Central memory CD8-positive, alpha-beta T cell (primary cell): ENCODE measurements around the gene SOAT1.
A peak's percentile ranks its signal among the peaks of the same experiment; 100 is the strongest.
"Not testable (repeated sequence)": the region's sequence is repeated elsewhere in the genome, so short reads cannot be mapped to it uniquely, and the experiment has no call there.

Experiments
- ATAC-seq: fragments of 150-1000 bp; cut with Tn5 transposase; replicated peaks from 2 replicates; pipeline ENCODE4 v1.10.0; 2022; ENCODE audit warnings: mild to moderate bottlenecking, moderate FRiP score, moderate number of reproducible peaks; ENCODE audit not compliant: poor library complexity, severe bottlenecking; ENCODE audit errors: extremely low read depth
- DNase-seq, 2 donors: peaks; one replicate each; pipeline ENCODE4 v3.0.0; 2021; ENCODE audit warnings: low spot score in 2 of 2
- H3K27ac Mint-ChIP-seq: one replicate; pipeline ENCODE4 v1.8.0; 2022; ENCODE audit warnings: low read depth, mild to moderate bottlenecking, moderate library complexity, mixed read lengths
- H3K27me3 Mint-ChIP-seq: one replicate; pipeline ENCODE4 v1.8.0; 2022; ENCODE audit warnings: mixed read lengths
- H3K36me3 Mint-ChIP-seq: one replicate; pipeline ENCODE4 v1.8.0; 2022; ENCODE audit warnings: mild to moderate bottlenecking, moderate library complexity, mixed read lengths; ENCODE audit not compliant: insufficient read depth
- H3K4me1 Mint-ChIP-seq: one replicate; pipeline ENCODE4 v1.8.0; 2022; ENCODE audit warnings: mixed read lengths
- H3K4me3 Mint-ChIP-seq: one replicate; pipeline ENCODE4 v1.8.0; 2022; ENCODE audit warnings: mild to moderate bottlenecking, moderate library complexity, mixed read lengths
- H3K9me3 Mint-ChIP-seq: one replicate; pipeline ENCODE4 v1.8.0; 2022; ENCODE audit warnings: mixed read lengths

SOAT1 gene

DNA sequence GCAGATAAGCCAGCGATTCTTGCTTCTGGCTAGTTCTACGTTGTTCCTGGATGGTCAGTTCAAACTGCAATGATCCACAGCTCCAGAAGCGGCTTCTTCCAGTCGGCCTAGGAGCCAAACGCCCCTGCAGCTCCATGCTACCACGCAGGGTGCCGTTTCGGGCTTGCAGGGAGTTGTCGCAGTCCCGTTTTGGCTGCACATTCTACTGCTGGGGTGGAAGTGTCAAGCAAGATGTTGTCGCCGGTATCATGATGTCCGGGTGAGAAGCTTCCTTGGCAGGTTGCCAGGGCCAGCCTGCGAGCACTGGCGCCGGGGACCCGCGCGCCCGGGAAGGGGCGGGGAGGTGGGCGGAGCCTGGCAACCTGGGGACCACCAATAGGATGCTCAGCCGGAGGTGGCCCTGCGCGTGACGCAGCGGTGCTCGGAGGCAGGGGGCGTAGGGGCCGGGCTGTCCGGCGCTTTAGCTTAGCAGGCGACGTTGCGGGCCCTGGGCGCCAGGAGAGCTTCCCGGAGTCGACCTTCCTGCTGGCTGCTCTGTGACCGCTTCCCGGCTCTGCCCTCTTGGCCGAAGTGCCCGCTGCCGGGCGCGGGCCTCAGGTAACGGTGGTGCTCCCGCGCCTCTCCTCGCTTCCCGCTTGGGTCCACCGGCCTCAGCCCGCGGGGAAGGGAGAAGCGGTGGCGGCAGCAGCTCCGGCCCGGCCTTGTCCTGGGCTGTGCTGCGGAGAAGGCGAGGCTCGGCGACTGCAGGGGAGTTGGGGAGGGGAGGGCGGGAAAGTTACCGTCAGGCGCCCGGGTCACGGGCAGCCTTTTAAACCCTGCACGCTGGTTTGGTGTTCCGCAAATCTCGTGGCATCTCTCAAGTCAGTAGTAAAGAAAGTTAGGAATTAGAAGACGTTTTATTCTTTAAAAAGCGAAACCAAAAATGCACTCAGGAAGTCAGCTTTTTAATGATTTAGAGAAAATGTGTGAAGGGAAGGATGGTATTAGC is at the start of gene SOAT1:
Gene SOAT1 (plus strand): TSS at position 458 of the 988 bp plus-strand sequence. CDS start 8,888 bp downstream, outside the sequence.
- Mint-ChIP-seq H3K4me3 (peak within 1 kb of the TSS; percentile 85), H3K9me3 (no peaks in the 10 kb centered on the region), H3K27me3 (no peaks in the 10 kb centered on the region), H3K4me1 (peaks cover 28% of the 10 kb centered on the region), H3K27ac (peak within 1 kb of the TSS; percentile 81), H3K36me3 (peaks cover 10% of the 10 kb centered on the region)
- ATAC-seq, result peak; percentile 92
- peak; percentile 87 to 93 for DNase-seq

DNA sequence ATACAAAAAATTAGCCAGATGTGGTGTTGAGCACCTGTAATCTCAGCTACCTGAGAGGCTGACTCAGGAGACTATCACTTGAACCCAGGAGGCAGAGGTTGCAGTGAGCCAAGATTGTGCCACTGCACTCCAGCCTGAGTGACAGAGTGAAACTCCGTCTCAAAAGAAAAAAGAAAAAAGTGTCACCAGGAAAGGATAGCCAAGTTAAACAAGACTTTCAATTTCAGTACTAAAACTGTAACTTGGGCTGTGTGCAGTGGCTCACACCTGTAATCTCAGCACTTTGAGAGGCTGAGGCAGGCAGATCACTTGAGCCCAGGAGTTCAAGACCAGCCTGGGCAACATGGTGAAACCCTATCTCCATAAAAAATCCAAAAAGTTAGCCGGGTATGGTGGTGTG is 48.2 kb upstream of the SOAT1 start:
- not testable (repeated sequence) for H3K4me3 Mint-ChIP-seq, H3K9me3 Mint-ChIP-seq, H3K36me3 Mint-ChIP-seq, H3K4me1 Mint-ChIP-seq, H3K27me3 Mint-ChIP-seq, DNase-seq, ATAC-seq, H3K27ac Mint-ChIP-seq

DNA sequence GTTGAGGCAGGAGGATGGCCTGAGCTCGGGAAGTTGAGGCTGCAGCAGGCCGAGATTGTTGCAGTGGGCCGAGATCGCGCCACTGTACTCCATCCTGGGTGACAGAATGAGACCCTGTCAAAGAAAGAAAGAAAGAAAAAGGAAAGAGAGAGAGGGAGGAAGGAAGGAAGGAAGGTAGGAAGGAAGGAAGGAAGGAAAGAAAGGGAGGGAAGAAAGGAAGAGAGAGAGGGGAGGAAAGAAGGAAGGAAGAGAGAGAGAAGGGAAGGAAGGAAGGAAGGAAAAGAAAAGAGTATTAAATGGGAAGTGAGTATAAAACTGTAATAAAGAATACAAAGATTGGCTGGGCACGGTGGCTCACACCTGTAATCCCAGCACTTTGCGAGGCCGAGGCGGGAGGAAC is 45.7 kb upstream of the SOAT1 start:
- DNase-seq (no peak), ATAC-seq (no peak)
- Mint-ChIP-seq H3K36me3 (no peaks in the 10 kb centered on the region), H3K27ac (no peak overlapping the region), H3K4me3 (no peak overlapping the region), H3K9me3 (no peaks in the 10 kb centered on the region), H3K4me1 (no peaks in the 10 kb centered on the region), H3K27me3 (peaks cover 9% of the 10 kb centered on the region)

DNA sequence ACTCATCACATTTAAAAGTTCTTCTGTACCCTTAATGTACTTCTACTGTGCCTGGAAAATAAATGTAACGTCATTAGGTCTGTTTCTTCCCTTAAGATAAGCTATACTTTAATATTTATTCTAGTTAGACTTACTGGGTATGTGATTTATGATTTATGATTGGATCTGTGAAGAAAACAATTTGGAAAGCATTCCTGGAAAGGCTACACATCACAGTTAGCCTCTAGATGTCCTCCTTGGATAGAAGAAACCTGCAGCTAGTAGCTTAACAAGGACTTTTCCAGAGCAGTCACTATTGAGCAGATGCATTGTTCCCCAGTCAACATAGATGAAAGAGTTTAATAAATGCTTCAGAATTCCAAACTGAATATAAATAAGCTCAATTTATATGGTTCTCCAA is 41.9 kb upstream of the SOAT1 start:
- no peaks in the 10 kb centered on the region for H3K36me3 Mint-ChIP-seq
- H3K4me1 Mint-ChIP-seq, result no peaks in the 10 kb centered on the region
- H3K27me3 Mint-ChIP-seq, result peaks cover 9% of the 10 kb centered on the region
- no peak overlapping the region for H3K4me3 Mint-ChIP-seq
- H3K27ac Mint-ChIP-seq, result no peak overlapping the region
- ATAC-seq (no peak), DNase-seq (no peak)
- H3K9me3 Mint-ChIP-seq, result no peaks in the 10 kb centered on the region

DNA sequence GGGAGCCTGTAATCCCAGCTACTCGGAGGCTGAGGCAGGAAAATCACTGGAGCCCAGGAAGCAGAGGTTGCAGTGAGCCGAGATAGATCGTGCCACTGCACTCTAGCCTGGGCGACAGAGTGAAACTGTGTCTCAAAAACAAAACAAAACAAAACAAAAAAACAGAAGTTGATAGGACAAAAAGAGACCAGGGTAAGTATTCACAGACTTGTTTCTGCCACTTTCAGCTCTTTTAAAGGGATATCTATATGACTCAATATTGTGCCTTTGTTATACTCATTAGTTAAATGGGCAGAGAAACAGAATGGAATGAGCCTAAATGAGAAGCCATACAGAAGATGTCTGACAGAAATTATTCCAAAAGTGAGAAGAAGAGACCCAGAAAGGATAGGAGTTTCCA is 41.0 kb upstream of the SOAT1 start:
- Mint-ChIP-seq H3K9me3 (no peaks in the 10 kb centered on the region), H3K27ac (no peak overlapping the region), H3K4me1 (no peaks in the 10 kb centered on the region), H3K27me3 (peaks cover 9% of the 10 kb centered on the region), H3K36me3 (no peaks in the 10 kb centered on the region), H3K4me3 (no peak overlapping the region)
- ATAC-seq, result no peak
- DNase-seq, result no peak

DNA sequence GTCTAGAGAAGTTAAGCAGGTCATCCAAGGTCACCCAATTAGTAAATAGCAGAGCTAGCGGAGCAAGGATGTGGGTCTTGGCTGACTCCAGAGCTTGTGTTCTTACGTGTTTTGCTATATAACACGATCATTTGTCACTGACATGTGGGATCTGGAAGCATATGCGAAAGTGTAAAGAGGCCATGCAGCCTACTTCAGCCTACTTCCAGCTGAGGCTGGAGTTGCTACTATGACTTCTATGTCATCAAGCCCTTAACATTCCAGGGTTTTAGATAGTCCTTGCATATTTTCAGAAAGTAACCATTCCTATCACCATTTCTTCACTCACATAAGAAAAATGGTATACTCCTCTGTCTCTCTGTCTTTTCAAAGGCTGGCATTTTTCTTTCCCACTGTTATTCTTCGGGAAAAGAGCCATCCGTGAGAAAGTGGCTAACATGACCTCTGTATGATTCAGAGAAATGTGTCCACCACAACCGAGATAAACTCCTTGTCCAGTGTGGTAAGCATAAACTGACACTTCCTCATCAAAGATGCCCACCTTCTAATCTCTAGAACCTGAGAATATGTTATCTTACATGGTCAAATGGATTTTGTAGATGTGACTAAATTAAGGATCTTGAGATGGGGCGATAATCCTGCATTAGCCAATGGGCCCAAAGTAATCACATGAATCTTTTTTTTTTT is 40.2 kb upstream of the SOAT1 start:
- ATAC-seq (peak; percentile 36), DNase-seq (no peak)
- H3K27ac Mint-ChIP-seq, result no peak overlapping the region
- no peaks in the 10 kb centered on the region for H3K4me1 Mint-ChIP-seq
- H3K4me3 Mint-ChIP-seq, result no peak overlapping the region
- peaks cover 9% of the 10 kb centered on the region for H3K27me3 Mint-ChIP-seq
- H3K36me3 Mint-ChIP-seq, result no peaks in the 10 kb centered on the region
- H3K9me3 Mint-ChIP-seq, result no peaks in the 10 kb centered on the region

DNA sequence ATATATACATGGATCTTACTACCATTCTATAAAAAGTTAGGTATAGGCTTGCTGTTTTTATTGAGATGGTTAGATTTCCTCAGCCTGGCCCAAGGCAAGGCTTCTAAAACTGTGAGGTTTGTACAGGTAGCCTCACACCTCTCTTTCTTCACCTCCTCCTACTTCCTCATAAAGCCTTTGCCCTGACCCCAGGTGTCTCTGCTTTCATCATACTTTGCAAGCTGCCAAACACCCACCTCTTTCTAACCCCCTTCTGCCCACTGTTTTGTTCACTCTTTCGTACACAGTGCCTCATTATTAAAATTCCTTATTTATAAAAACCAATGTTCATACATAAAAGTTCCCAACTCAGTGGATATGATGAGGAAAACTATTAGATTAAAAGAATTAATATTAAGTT is 31.4 kb upstream of the SOAT1 start:
- Mint-ChIP-seq H3K4me3 (no peak overlapping the region), H3K36me3 (no peaks in the 10 kb centered on the region), H3K27ac (no peak overlapping the region), H3K4me1 (no peaks in the 10 kb centered on the region), H3K27me3 (no peaks in the 10 kb centered on the region), H3K9me3 (no peaks in the 10 kb centered on the region)
- DNase-seq, result no peak
- ATAC-seq, result no peak

DNA sequence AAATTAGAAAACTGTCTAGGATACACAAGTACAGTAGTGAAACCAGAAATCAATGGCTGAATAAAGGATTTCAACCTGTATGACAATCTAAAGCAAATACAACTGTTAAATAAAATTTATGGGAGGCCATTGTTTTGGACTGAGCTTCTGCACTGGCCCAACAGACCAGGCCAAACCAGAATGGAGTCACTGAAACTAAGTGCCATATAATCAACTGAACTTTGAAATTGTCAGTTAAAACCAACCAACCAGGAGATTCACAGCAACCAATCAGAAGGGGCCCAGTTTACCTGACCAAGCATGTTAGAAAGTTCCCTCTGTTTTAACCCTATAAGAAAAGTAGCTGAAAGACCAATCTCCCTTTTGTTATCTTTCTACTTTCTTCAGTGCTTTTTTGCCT is 30.5 kb upstream of the SOAT1 start:
- no peaks in the 10 kb centered on the region for H3K27me3 Mint-ChIP-seq
- H3K4me3 Mint-ChIP-seq, result no peak overlapping the region
- DNase-seq (no peak), ATAC-seq (no peak)
- no peak overlapping the region for H3K27ac Mint-ChIP-seq
- no peaks in the 10 kb centered on the region for H3K9me3 Mint-ChIP-seq
- no peaks in the 10 kb centered on the region for H3K4me1 Mint-ChIP-seq
- H3K36me3 Mint-ChIP-seq, result no peaks in the 10 kb centered on the region

DNA sequence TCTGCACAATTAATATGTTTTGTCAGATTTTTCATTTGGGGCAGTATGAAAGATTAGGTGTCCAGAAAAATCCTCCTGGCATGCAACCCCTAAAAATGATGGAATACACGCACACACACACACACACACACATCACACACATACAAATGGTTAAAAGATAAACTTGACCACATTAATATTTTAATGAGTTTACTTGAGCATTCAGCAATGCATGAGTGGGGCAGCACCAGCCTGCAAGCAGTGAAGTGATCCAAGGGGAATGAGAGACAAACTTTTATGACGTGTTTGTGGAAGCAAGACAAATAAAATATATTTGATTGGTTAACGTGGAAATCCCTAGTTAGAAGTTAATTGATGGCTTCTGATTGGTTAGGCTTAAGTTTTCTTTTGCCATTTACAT is 29.1 kb upstream of the SOAT1 start:
- ATAC-seq (no peak), DNase-seq (no peak)
- Mint-ChIP-seq H3K9me3 (no peaks in the 10 kb centered on the region), H3K36me3 (no peaks in the 10 kb centered on the region), H3K4me1 (no peaks in the 10 kb centered on the region), H3K27me3 (no peaks in the 10 kb centered on the region), H3K4me3 (no peak overlapping the region), H3K27ac (no peak overlapping the region)

DNA sequence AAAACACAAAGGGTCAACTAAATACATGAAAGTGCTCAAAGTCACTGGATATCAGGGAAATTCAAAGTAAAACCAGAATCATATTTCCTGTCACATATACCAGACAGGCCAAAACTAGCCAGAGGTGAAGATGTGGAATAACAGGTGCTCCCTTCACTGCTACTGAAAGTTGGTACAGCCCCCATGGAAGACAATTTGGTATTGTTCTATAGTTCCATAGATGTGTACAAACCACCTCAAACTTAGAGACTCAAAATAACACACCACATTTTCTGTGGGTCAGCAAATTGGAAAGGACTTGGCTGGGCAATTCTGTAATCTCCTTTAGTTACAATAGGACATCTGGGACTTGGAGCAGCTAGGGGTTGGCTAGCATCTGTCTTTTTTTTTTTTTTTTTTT is 24.5 kb upstream of the SOAT1 start:
- no peak overlapping the region for H3K4me3 Mint-ChIP-seq
- ATAC-seq (no peak), DNase-seq (no peak)
- H3K27me3 Mint-ChIP-seq, result no peaks in the 10 kb centered on the region
- no peaks in the 10 kb centered on the region for H3K4me1 Mint-ChIP-seq
- H3K36me3 Mint-ChIP-seq, result peaks cover under 1% of the 10 kb centered on the region
- no peaks in the 10 kb centered on the region for H3K9me3 Mint-ChIP-seq
- no peak overlapping the region for H3K27ac Mint-ChIP-seq

DNA sequence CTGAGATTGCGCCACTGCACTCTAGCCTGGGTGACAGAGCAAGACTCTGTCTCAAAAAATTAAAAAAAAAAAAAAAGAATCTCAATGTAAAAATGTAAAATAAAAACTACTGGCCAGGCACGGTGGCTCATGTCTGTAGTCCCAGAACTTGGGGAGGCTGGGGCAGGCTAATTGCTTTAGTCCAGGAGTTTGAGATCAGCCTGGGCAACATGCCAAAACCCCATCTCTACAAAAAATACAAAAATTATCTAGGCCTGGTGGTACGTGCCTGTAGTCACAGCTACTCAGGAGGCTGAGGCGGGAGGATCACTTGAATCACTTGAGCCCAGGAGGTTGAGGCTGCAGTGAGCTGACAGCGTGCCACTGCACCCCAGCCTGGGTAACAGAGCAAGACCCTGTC is 19.2 kb upstream of the SOAT1 start:
- H3K27me3 Mint-ChIP-seq, ATAC-seq, H3K36me3 Mint-ChIP-seq, H3K9me3 Mint-ChIP-seq, H3K27ac Mint-ChIP-seq, H3K4me3 Mint-ChIP-seq, DNase-seq, H3K4me1 Mint-ChIP-seq: not testable (repeated sequence)

DNA sequence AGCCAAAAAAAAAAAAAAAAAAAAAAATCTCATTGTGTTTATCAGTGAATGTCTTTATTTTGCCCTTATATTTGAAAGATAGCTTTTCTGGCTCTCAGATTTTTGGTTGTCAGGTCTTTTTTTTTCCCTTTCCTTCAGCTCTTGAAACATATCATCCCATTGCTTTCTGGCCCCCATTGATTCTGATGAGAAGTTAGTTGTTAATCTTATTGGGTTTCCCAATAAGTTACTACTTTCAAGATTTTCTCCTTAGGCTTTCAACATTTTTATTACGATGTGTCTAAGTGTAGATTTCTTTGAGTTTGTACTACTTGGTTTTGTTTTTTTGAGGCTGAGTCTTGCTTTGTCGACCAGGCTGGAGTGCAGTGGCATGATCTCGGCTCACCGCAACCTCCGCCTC is 14.7 kb upstream of the SOAT1 start:
- no peaks in the 10 kb centered on the region for H3K27me3 Mint-ChIP-seq
- DNase-seq (no peak), ATAC-seq (no peak)
- no peaks in the 10 kb centered on the region for H3K4me1 Mint-ChIP-seq
- H3K27ac Mint-ChIP-seq, result no peak overlapping the region
- no peaks in the 10 kb centered on the region for H3K9me3 Mint-ChIP-seq
- peaks cover 2% of the 10 kb centered on the region for H3K36me3 Mint-ChIP-seq
- H3K4me3 Mint-ChIP-seq, result no peak overlapping the region

DNA sequence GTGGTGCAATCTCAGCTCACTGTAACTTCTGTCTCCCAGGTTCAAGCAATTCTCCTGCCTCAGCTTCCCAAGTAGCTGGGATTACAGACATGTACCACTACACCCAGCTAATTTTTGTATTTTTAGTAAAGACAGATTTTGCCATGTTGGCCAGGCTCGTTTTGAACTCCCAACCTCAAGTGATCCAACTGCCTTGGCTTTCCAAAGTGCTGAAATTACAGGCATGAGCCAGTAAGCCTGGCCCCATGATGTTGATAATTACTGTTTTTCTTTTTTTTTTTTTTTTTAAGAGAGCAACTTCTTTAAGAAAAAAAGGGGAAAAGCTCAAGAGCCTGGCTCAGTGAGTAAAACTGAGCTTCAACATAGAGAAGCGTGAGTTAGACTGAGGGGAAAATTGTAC is 9.6 kb upstream of the SOAT1 start:
- DNase-seq, result no peak
- H3K27ac Mint-ChIP-seq, result no peak overlapping the region

More for the DNA sequence above, 9.6 kb upstream of the SOAT1 start:
- H3K9me3 Mint-ChIP-seq, result no peaks in the 10 kb centered on the region
- H3K4me3 Mint-ChIP-seq, result no peak overlapping the region
- no peaks in the 10 kb centered on the region for H3K27me3 Mint-ChIP-seq
- no peak for ATAC-seq
- H3K4me1 Mint-ChIP-seq, result no peaks in the 10 kb centered on the region
- H3K36me3 Mint-ChIP-seq, result no peaks in the 10 kb centered on the region
